Measurements from ENCODE around the gene CAPG. TPM values are rescaled to one million over a fixed set of nuclear protein-coding genes. Genes with fewer than 3 reads are reported as not detected.

CAPG gene
- total and polyA plus RNA-seq, 10 of the 15 experiments (the other 5 are each of a cell fraction or from before 2014, with no cell fraction given), result 26.3 to 192 (median 100) TPM

- TF ChIP-seq HDAC6 (IDR thresholded peaks at IDR 0.05; ENCODE audit: unreplicated experiment) (no peak), SPI1 (IDR thresholded peaks at IDR 0.05; ENCODE audit: borderline replicate concordance, insufficient read depth, low read depth, low read length) (no peak), ZNF217 (IDR thresholded peaks at IDR 0.05) (peak; percentile 50; the same call in 1 of the 2 replicates), BRCA1 (IDR thresholded peaks at IDR 0.05; ENCODE audit: low read depth, low read length) (no peak), SUZ12 (IDR thresholded peaks at IDR 0.05; ENCODE audit: unreplicated experiment) (no peak), NRF1 (conservative IDR thresholded peaks at IDR 0.05; ENCODE audit: low read depth, low read length) (no peak), CEBPZ (IDR thresholded peaks at IDR 0.05; ENCODE audit: low read depth, low read length) (no peak), ETV6 (conservative IDR thresholded peaks at IDR 0.05 in 1 of 2, IDR thresholded peaks at IDR 0.05 in 1 of 2; ENCODE audit: borderline replicate concordance in 1 of 2, low read depth in 1 of 2) (no peak), NFXL1 (IDR thresholded peaks at IDR 0.05; ENCODE audit: borderline replicate concordance) (no peak), IRF3 (IDR thresholded peaks at IDR 0.05) (no peak), MTA3 (IDR thresholded peaks at IDR 0.05; ENCODE audit: borderline replicate concordance, low read length) (no peak), CTCF (IDR thresholded peaks at IDR 0.05 in 2 of 3, conservative IDR thresholded peaks at IDR 0.05 in 1 of 3; ENCODE audit: control insufficient read depth in 2 of 3, extremely low read depth in 1 of 3, insufficient read depth in 1 of 3, low read depth in 3 of 3, low read length in 3 of 3) (no peak), ZNF687 (IDR thresholded peaks at IDR 0.05) (peak; percentile 95), GATAD2B (conservative IDR thresholded peaks at IDR 0.05; ENCODE audit: low read depth) (peak; percentile 94), YBX1 (IDR thresholded peaks at IDR 0.05) (no peak), DPF2 (IDR thresholded peaks at IDR 0.05) (peak; percentile 89), CREB1 (IDR thresholded peaks at IDR 0.05; ENCODE audit: low read depth) (peak; percentile 76), ATF7 (IDR thresholded peaks at IDR 0.05; ENCODE audit: low read depth) (no peak), SUPT20H (IDR thresholded peaks at IDR 0.05; ENCODE audit: borderline replicate concordance, control insufficient read depth, low read depth, low read length) (no peak)
Observed at GRCh38 chr2:85437488-85438200, 27.5 kb upstream of the CAPG start (continued).
